Erythroblast (primary cell): Measurements from ENCODE around the gene ISG20L2.

Experiments used
- DNase-seq, 2 experiments: peaks; one replicate each; lab custom pipeline; 2025; lab: John Stamatoyannopoulos, UW
- GATA1 ChIP-seq: IDR thresholded peaks from 2 replicates; pipeline ENCODE4 v1.6.1; 2011; ENCODE audit warnings: low read depth, mild to moderate bottlenecking, control low read depth, low read length, moderate library complexity
- POLR2A ChIP-seq: IDR thresholded peaks from 2 replicates; pipeline ENCODE4 v1.6.1; 2011; ENCODE audit warnings: mild to moderate bottlenecking, low read length

The ISG20L2 gene

DNA sequence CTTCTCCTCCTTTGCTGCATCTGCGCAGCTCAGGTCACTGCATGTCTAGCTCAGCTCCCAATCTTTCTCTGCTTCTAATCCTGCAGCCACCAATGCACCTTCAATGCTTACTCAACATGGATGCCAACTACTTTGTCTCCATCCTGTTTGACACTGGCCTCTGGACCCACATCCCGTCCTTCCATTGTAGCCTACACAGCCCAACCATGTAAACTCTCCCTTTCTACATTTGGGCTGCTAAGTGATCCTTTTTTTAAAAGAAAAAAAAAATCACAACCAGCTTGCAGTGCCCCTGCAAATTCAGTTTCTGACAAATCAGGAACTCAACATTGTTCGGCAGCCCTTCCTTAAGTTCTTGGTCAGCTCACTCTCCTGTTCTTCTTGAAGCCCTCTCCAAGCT lies 13.7 kb downstream of the ISG20L2 start:
- TF ChIP-seq POLR2A (no peak), GATA1 (no peak)

DNA sequence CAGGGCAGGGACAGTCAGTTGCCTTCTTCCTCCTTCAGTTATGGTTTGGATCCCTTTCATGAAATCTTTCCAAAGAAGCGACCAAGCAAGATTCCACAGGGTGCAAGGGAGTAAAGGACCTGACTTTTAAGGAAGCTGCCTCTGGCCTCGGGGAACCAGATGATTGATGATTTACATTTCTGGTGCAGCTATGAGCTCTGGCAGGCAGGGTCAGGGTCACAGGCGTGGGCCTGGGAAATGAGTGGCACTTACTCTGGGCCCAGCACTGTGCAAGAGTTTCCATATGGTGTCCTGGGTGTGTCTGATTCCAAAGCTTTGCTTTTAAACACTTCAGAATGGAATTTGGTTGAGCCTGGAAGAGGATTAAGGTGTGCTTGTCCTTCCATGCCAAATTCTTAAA lies 15.9 kb downstream of the ISG20L2 start:
- DNase-seq: no peak
- TF ChIP-seq POLR2A: no peak
- no peak for TF ChIP-seq GATA1

More for the DNA sequence above, 13.7 kb downstream of the ISG20L2 start:
- DNase-seq: no peak

DNA sequence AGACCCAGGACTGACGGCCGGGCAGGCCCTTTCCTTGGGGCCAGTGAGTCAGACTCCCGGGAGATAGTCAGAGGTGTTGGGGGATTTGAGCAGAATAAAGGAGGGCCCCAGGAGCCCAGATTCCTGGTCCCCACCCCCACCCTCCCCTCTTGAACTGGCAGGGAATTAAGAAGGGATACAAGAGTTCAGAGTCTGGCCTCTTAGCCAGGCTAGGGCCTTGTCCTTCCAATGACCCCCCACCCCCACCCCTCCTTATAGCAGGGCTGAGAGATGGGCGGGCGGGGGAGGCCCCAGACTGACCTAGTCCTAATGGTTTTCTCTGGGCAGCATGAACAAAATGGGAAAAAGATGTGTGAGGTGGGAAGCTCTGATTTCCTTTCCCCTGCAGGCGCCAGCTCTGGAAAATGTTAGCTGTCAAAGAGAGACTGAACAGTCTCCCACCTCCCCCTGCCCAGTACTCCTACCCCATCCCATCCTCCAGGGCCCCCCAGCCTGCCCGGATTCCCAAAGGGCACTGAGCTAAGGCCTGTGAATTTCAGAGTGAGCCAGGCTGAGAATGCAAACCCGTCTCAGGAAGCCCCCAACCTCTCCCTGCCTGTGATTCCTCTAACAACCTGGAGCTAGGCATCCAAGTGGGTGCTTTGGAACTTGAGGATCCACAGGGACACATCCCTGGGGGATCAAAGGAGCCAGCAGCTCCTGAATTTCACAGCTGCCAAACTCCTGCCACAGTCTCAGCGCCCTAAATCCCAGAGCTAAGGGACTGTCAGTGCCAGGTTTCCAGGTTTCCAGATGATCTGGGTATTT lies 17.4 kb downstream of the ISG20L2 start:
- TF ChIP-seq GATA1: no peak
- no peak for TF ChIP-seq POLR2A
- DNase-seq: no peak

DNA sequence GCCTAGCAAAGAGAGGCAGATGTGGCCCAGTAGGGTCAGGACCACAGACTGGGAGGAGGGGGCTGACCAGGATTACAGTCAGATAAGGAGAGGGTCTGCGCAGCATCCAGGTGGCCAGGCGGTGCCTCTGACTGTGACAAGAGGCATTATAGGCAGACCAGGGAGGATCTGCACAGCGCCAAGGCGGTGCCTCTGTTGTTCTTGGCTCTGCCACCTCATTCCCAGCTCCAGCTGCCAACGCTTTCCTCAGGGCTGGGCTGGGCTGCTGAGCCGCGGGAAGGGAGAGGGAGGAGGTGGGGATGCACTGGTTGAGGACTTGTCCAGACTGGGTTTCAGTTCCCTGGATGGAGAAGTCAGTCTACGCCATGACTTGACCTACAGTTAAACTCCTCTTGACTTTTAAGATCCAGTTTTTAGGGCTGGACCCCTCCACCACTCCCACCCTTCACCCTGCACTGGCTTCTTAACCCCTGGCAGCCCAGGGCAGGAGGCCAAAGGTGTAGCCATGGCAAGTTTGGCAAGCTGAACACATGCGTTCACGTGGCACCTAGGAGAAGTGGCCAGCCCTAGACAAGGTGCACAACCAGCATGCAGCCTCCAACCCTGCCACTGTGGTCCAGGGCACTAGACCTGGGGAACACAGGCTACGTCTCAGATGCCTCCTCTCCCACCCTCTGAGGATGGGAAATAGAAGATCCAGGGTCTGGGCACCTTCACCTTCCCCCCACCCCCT lies 18.6 kb downstream of the ISG20L2 start:
- DNase-seq: no peak
- TF ChIP-seq GATA1 (no peak), POLR2A (no peak)

DNA sequence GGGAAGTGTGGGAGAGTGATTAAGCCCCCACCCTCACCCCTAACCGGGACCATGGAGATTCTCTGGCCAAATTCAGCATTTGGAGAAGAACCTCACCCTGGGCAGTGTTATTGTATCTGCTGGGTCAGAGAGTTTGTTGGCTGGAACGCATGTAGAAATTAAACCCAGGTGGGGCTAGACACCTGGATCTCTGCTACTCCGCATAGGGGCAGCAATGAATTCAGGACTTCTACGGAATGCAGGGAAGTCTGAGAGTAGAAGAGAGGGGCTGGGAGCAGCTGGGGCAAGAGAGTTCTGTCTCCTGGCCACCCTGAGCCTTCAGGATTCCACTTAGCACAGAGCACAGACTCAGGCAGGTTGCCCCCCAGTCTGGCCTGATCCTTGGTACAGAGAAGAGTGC lies 19.5 kb downstream of the ISG20L2 start:
- TF ChIP-seq GATA1: no peak
- no peak for DNase-seq

DNA sequence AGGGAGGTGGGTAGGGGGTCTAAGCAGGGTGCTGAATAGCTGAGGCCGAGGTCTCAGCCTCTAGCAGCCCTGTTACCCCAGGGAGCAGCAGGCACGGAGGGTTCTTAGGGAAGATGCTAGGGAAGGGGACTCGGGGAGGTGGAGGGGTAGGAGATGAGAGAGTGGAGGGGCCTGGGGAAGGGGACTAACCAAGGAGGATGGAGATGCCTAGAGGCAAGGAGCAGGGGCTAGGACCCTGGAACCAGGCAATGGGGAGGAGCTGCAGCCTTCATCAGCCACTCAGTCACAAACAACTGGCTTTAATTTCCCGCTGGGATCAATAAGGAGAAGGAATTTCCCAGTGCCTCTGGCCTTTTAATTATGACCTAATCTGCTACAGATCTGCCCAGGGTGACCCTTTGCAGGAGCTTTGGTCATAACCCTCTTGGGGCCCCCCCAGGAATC lies 20.3 kb downstream of the ISG20L2 start:
- DNase-seq: no peak
- TF ChIP-seq POLR2A (no peak), GATA1 (no peak)

DNA sequence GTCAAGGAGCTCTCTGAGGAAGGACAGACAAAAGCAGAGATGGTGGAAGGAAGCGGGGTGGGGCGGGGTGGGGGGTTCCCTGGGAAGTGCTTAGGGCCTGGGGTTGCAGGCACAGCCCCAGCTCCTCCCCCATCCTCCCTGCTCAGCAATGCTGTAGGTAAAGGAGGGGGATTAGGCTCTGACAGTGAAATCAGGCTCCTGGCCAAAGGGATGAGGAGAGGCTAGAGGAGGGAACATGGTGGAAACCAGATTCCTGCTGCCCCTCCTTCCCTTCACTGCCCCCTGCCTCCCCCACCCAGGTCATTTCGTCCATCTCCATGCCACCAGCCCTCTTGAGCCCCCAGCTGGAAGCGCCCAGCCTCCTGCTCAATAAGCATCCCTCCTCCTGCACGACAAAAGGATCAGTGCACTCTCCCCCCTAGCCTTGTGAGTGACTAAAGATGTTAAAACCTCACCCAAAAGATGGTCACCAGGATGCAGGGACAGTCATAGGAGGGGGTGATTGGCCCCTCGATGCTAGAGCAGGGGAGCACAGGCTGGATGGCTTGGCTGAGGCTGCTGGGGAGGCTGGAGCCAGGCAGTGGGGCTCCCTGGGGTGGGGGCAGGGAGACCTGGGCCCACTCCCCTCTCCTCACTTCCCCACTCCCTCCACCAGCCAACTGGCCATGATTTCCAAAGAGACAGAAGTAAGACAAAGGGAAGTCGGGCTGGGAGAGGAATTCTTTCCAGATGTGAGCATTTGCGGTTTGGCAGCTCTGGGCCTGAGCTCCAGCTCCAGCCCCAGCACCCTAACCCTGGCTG lies 20.9 kb downstream of the ISG20L2 start:
- no peak for DNase-seq
- TF ChIP-seq POLR2A (no peak), GATA1 (no peak)

DNA sequence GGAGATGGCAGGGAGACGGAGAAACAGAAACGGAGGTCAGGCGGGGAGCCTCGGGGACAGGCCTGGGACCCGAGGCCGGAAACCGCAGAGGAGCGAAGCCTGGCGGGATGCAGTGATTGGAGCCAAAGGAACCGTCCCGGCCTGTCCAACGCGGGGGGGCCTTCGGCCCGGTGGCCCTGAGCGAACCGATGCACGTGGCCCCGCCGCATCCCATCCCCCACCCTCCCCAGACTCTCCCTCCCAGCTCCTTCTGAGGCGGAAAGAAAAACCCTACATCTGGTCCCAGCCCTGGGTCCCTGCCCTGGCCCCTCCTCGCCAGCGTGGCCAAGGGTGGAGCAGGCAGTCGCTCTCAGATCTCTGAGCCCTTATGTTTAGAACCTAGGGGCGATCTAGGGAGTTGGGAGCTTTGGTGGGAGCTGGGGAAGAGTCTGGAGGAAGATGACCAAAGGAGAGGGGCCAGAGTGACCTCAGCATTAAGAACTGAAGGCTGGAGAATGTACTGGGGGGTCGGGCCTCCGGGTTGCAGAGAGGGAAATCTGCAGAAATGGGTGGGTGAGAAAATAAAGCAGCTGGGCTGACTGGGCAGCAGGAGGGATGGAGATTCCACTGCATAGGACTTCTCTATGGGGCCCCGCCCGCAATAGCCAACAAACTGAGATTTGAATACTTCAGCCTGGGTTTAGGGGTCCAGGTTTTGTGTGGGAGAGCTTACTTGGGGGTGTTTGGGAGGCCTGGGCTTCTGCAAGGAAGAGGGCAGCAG lies 21.7 kb downstream of the ISG20L2 start:
- DNase-seq: no peak
- no peak for TF ChIP-seq POLR2A
- no peak for TF ChIP-seq GATA1

DNA sequence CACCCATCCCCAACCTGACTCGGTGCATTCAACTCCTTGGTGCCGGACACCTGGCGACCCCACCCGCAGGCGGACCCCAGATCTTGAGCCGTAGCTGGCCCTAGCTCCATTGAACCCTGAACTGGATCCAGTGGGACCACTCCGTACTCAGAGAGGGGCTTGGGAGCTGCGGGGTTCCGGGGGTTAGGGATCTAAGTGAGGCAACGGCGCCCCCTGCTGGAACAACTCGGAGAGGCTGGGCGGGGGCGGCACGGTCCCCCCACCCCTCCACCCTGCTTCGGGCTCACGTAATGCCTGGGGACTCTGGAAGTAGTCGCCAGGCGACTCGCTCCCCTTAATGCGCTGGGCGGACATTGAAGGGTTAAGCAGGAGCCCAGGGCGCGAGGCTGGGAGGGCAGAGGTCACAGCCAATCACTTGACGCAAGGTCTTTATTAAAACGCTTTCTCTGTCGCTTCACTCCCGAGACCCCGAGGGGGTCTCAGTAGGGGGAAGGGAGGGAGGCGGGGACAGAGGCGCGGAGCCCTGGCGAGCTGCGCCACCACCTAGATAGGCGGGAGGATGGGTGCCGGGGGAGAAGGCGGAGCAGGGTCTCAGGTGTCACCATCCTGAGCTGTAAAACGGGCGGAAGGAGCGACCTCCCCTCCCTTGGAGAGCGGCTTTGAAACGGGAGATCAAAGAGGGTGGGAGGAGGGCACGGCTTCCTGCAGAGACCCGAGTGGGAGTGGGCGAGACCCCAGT lies 22.5 kb downstream of the ISG20L2 start:
- TF ChIP-seq GATA1: no peak
- DNase-seq: peak; percentile 56 to 71

DNA sequence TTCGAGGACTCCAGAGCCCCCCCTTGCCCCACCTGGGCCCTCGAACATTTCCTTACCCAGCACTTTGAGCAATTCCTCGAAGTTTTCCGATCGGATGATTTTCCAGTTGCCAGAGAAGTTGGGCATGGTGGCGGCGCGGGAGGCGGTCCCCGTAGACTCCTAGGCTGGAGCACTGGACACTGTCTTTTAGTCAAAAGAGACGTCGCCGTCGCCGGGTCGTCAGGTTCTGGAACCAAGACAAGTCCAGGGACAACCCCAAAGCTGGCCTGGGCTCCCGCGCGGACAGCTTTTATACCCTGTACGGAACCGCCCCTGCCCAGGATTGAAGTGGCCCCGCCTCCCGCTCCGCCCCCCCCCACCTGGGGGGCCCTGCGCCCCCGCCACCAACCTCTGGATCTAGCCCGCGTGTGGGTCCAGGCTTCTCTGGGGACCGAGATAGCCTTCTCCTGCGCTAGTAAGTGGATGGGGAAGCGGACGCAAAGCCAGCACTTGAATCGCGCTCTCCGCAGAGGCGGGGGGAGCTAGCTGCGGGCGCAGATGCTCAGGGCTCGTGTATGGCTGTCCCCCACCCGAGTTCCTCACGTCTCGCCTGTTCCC lies 23.1 kb downstream of the ISG20L2 start, which contains the start of gene CRABP2:
Gene CRABP2 (minus strand): TSS at position 263 of the 597 bp plus-strand sequence. CDS start 137 bp downstream, at position 126.
- peak in 1 of 2 experiments; percentile 39 for DNase-seq
- no peak for TF ChIP-seq GATA1
- TF ChIP-seq POLR2A: no peak

DNA sequence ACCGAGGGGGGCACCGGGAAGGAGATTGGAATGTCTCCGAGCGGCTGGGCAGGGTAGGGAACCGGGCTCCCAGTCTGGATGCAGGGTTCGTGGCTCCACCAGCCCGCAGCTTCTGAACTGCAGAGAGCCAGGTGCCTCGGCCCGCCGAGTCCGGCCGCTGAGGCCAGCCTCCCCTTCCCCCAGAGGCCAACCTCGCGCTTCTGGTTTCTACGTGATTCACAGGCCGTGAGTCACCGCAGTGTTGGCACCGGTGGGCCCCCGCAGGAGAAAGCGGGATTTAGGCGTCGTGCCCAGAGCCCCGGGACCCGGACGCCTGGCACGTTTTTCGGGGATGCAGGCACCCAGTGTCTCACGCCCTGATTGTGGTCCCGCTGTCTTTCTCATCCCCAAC lies 23.6 kb downstream of the ISG20L2 start:
- DNase-seq: no peak

DNA sequence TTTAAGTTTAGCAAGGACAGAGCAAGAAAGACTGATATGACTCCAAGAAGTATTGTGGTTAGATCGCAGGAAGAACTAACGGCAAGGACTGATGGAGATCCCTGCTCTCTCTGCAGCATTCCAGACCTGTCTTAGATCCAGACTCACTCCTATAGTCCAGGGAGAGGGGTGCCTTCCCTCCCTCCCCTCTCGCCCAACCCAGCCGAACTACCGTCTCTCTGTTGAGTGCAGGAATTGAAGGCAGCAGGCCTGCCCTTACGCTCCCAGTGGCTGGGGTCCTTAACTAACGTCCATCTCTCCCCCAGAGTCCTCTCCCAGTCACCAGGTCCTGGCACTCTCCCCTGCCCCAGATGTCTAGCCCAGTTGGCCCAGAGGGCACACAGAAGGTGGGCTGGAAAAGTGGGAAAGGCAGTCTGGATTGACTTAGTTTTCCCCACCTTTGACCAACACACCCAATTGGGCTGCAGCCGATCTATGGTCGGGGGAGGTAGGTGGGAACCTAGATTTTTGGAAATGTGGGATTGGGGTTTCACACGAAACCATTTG lies 24.3 kb downstream of the ISG20L2 start:
- TF ChIP-seq GATA1 (no peak), POLR2A (no peak)
- no peak for DNase-seq

More for the DNA sequence above, 23.6 kb downstream of the ISG20L2 start:
- no peak for TF ChIP-seq POLR2A
- TF ChIP-seq GATA1: no peak
